ENCODE measurements around the gene SLC6A8.

Gene SLC6A8

DNA sequence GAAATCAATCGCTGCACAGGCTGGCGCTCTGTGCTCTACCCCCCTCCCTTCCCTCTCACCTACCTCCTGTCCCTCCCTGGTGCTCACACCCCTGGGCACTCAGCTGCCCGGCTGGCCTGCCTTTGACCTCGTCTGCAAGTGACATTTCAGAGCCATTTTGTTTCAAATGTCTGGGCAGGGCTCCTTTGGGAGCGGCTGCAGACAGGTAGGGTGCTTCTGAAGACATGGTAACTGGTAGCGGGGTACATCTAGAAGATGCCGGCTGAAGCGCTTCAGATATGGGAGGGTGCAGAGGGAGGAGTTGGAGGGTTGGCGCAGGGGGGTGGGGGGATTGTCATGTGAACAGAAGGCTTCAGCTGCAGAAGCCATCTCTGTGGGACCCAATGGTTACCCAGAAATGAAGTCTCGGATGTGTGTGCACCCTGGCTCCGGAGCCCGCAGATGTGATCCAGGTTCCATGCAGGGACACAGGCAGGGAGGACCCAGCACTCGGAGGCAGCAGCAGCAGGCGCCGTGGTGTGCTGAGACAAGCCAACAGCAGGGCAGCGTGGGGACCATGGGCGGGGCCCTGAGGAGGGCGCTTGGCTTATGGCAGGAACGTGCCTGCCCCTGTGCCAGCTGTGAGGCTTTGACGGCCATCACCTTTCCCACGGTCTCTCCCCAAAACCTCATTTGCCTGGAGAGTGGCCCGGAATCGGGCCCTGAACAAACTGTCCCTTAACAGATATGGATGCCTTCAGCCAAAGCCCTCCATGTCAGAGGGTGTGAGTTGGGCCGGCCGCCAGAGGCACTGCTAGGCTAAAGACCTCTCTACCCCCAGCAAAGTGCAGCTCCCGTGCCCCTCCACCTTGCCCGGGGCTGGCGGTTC, 48.3 kb upstream of the SLC6A8 start:
- TF ChIP-seq, protein P1, sequence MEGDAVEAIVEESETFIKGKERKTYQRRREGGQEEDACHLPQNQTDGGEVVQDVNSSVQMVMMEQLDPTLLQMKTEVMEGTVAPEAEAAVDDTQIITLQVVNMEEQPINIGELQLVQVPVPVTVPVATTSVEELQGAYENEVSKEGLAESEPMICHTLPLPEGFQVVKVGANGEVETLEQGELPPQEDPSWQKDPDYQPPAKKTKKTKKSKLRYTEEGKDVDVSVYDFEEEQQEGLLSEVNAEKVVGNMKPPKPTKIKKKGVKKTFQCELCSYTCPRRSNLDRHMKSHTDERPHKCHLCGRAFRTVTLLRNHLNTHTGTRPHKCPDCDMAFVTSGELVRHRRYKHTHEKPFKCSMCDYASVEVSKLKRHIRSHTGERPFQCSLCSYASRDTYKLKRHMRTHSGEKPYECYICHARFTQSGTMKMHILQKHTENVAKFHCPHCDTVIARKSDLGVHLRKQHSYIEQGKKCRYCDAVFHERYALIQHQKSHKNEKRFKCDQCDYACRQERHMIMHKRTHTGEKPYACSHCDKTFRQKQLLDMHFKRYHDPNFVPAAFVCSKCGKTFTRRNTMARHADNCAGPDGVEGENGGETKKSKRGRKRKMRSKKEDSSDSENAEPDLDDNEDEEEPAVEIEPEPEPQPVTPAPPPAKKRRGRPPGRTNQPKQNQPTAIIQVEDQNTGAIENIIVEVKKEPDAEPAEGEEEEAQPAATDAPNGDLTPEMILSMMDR (IDR thresholded peaks at IDR 0.05; ENCODE audit: borderline replicate concordance, extremely low read depth, low read length, poor library complexity, severe bottlenecking): no peak
- no peak for TF ChIP-seq EZH2 (IDR thresholded peaks at IDR 0.05; ENCODE audit: borderline replicate concordance, low read depth, low read length, severe bottlenecking)
- no peaks in the 10 kb centered on the region for H3K36me3 ChIP-seq (ENCODE audit: insufficient read depth, low read length)
- H3K79me2 ChIP-seq (ENCODE audit: insufficient read depth, low read length): no peaks in the 10 kb centered on the region
- ATAC-seq (ENCODE audit: insufficient read depth, low read depth) (no peak), DNase-seq (no peak)
- H2AFZ ChIP-seq (ENCODE audit: low read depth, low read length): no peak overlapping the region
- no peak overlapping the region for H3K9ac ChIP-seq (ENCODE audit: low read depth, low read length)
- H4K20me1 ChIP-seq (ENCODE audit: insufficient read depth, low read length): no peaks in the 10 kb centered on the region
- H3K27ac ChIP-seq (ENCODE audit: low read length): no peak overlapping the region
- H3K4me3 ChIP-seq (ENCODE audit: low read depth in 1 of 2, low read length in 2 of 2): no peak overlapping the region
- H3K4me2 ChIP-seq (ENCODE audit: insufficient read depth, low read length): no peak overlapping the region
- no peaks in the 10 kb centered on the region for H3K27me3 ChIP-seq (ENCODE audit: insufficient read depth, low read length, poor library complexity)
- no peaks in the 10 kb centered on the region for H3K9me3 ChIP-seq (ENCODE audit: insufficient read depth, low read length, severe bottlenecking)
- peaks cover 6% of the 10 kb centered on the region for H3K4me1 ChIP-seq (ENCODE audit: insufficient read depth, low read length)

- Histone ChIP-seq H3K9me3 (ENCODE audit: insufficient read depth, low read length, severe bottlenecking) (no peaks in the 10 kb centered on the region), H2AFZ (ENCODE audit: low read depth, low read length) (no peak overlapping the region), H3K9ac (ENCODE audit: low read depth, low read length) (no peak overlapping the region), H3K27ac (ENCODE audit: low read length) (no peak overlapping the region), H3K4me2 (ENCODE audit: insufficient read depth, low read length) (no peak overlapping the region), H3K79me2 (ENCODE audit: insufficient read depth, low read length) (no peaks in the 10 kb centered on the region), H4K20me1 (ENCODE audit: insufficient read depth, low read length) (no peaks in the 10 kb centered on the region), H3K27me3 (ENCODE audit: insufficient read depth, low read length, poor library complexity) (no peaks in the 10 kb centered on the region), H3K36me3 (ENCODE audit: insufficient read depth, low read length) (no peaks in the 10 kb centered on the region), H3K4me1 (ENCODE audit: insufficient read depth, low read length) (peaks cover 6% of the 10 kb centered on the region), H3K4me3 (ENCODE audit: low read depth in 1 of 2, low read length in 2 of 2) (no peak overlapping the region)
- no peak for DNase-seq
- TF ChIP-seq, protein P1 (IDR thresholded peaks at IDR 0.05; ENCODE audit: borderline replicate concordance, extremely low read depth, low read length, poor library complexity, severe bottlenecking): no peak
- no peak for TF ChIP-seq EZH2 (IDR thresholded peaks at IDR 0.05; ENCODE audit: borderline replicate concordance, low read depth, low read length, severe bottlenecking)
- no peak for ATAC-seq (ENCODE audit: insufficient read depth, low read depth)
These were observed 47.6 kb upstream of the SLC6A8 start for GRCh38 chrX:153640045-153640686.

DNA sequence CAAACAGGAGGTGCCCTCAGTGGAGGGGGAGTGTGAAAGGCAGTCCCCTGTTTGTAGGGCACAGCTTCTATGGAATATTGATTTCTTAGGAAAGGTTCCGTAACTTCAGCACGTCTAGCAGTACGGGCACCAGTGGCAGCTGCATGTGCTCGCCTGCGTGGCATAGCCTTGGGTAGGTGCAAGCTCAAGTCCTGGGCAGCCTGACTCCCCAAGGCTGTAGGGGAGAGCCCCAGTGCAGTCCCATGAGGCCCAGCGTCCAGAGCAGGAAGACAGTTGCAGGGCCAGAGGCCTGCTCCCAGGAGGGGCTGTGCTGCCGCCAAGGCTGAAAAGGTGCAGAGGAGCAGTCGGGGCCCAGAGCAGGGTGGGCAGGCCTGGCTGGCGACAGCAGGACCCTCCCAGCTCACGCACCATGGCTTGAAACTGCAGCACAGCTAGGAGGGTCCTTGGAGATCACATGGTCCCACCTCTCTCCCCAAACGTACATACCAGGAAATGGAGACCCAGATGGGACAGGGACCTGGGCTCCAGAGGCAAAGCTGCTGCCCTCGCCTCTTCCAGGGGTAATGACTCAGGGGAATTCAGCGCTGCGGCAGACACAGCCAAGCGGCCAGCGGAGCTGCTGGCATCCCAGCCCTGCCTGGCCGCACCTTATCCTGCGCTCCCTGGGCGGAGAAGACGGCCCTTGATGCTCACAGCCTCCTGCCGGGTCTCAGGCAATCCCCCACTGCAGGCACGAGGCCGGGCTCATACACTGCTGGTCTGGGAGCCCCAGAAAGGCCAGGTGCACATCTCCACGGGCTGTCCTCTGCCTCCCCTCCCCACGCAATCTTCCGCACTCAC, 46.8 kb upstream of the SLC6A8 start:
- Histone ChIP-seq H3K9ac (ENCODE audit: low read depth, low read length) (no peak overlapping the region), H3K4me3 (ENCODE audit: low read depth in 1 of 2, low read length in 2 of 2) (no peak overlapping the region), H3K4me1 (ENCODE audit: insufficient read depth, low read length) (peaks cover 6% of the 10 kb centered on the region), H3K79me2 (ENCODE audit: insufficient read depth, low read length) (no peaks in the 10 kb centered on the region), H3K36me3 (ENCODE audit: insufficient read depth, low read length) (no peaks in the 10 kb centered on the region), H3K9me3 (ENCODE audit: insufficient read depth, low read length, severe bottlenecking) (no peaks in the 10 kb centered on the region), H4K20me1 (ENCODE audit: insufficient read depth, low read length) (no peaks in the 10 kb centered on the region), H3K27me3 (ENCODE audit: insufficient read depth, low read length, poor library complexity) (no peaks in the 10 kb centered on the region), H3K27ac (ENCODE audit: low read length) (no peak overlapping the region), H2AFZ (ENCODE audit: low read depth, low read length) (no peak overlapping the region), H3K4me2 (ENCODE audit: insufficient read depth, low read length) (no peak overlapping the region)
- TF ChIP-seq, protein P1 (IDR thresholded peaks at IDR 0.05; ENCODE audit: borderline replicate concordance, extremely low read depth, low read length, poor library complexity, severe bottlenecking): no peak
- TF ChIP-seq EZH2 (IDR thresholded peaks at IDR 0.05; ENCODE audit: borderline replicate concordance, low read depth, low read length, severe bottlenecking): no peak
- DNase-seq (no peak), ATAC-seq (ENCODE audit: insufficient read depth, low read depth) (no peak)

Measured in DND-41 (cell line).